Fibroblast of pulmonary artery (primary cell): ENCODE data around the gene CHAT.

Source experiments
- DNase-seq: peaks from one replicate; pipeline ENCODE4 v3.0.0-alpha.2; 2010; ENCODE audit warnings: low read depth
- H3K4me3 ChIP-seq: replicated peaks from 2 replicates; pipeline ENCODE4 v1.5.1; 2011; ENCODE audit warnings: low read depth, mild to moderate bottlenecking, control low read depth, low read length, moderate library complexity
- CTCF ChIP-seq: IDR thresholded peaks from 2 replicates; pipeline ENCODE4 v1.5.1; 2011; ENCODE audit warnings: mild to moderate bottlenecking, control low read depth, low read length, inconsistent platforms; ENCODE audit errors: missing control alignments

The CHAT gene

DNA sequence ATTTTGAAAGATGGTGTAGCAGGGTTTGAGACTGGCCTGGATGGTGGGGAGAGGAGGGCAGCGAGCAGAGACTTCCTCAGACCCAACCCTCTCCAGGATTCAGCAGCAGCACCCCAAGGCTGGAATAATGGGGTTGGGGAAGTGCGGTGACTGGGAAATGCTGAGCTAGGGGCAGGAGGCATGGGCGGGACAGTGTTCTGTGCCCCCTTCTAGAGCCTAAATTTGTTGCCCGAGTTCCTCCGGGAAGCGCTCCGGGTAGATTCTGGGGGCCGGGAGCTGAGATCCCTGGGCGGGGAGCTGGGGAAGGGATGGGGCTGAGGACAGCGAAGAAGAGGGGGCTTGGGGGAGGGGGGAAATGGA lies at the start of gene CHAT:
Gene CHAT (plus strand): TSS at position 156 of the 360 bp plus-strand sequence. CDS start 153 bp downstream, at position 309.
- no peak within 1 kb of the TSS for H3K4me3 ChIP-seq
- TF ChIP-seq CTCF, result no peak
- no peak for DNase-seq

DNA sequence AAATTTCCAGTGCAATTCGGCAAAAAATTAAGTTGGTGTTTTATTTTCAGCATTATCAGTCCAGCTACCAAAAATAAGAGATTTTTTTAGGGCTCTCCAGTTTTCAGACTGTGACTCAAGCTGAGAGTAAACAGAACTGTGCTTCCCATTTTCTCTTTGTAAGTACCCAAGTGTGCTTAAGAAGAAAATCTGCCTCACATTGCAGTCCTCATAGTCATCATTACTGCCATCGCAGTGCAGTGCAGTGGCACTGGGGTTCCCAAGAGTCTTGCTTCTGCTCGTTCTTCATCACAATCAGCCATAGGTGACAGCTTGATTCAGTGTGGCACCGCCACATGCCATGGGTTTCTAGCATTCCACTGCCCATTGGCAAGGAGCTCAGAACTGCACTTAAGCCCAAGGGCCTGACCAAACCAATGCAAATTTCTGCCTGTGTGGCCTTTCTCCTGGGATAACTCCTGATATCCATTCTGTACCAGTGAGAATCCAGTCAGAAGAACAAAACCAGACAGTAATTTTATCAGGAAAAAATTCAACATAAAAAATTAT lies 49.3 kb upstream of the CHAT start:
- TF ChIP-seq CTCF, result no peak
- DNase-seq, result no peak
- H3K4me3 ChIP-seq, result no peak overlapping the region

DNA sequence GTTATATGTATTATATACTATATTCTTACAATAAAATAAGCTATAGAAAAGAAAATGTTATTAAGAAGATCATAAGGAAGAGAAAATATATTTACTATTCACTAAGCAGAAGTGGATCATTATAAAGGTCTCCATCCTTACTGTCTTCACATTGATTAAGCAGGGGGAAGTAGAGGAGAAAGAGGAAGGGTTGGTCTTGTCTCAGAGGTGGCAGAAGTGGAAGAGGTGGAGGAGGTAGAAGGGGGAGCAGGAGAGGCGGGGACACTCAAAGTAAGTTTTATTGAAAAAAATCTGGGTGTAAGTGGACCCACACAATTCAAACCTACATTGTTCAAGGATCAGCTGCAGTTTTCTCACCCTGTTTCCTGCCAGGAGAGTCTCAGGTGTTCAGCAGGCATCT lies 46.0 kb upstream of the CHAT start:
- TF ChIP-seq CTCF, result no peak
- no peak for DNase-seq
- no peak overlapping the region for H3K4me3 ChIP-seq

DNA sequence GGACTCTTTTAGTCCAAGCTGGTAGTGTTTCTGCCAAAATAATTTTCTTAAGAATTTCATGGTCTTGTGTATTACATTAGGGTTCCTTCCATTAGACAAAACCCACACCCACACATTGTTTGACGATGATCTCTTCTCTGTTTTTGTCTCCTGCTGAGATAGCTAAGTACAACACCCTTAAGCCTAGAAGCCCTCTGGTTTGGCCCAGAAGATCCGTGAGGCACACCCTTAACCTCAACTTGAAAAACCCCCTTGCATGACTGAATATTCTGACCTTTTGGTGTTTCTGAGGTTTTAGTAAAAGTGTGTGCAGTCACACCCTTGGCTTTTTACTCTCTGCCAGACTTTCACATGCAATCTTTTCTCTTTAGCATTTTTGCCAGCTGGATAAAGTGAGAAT lies 45.6 kb upstream of the CHAT start:
- no peak overlapping the region for H3K4me3 ChIP-seq
- no peak for TF ChIP-seq CTCF
- DNase-seq, result peak; percentile 65

DNA sequence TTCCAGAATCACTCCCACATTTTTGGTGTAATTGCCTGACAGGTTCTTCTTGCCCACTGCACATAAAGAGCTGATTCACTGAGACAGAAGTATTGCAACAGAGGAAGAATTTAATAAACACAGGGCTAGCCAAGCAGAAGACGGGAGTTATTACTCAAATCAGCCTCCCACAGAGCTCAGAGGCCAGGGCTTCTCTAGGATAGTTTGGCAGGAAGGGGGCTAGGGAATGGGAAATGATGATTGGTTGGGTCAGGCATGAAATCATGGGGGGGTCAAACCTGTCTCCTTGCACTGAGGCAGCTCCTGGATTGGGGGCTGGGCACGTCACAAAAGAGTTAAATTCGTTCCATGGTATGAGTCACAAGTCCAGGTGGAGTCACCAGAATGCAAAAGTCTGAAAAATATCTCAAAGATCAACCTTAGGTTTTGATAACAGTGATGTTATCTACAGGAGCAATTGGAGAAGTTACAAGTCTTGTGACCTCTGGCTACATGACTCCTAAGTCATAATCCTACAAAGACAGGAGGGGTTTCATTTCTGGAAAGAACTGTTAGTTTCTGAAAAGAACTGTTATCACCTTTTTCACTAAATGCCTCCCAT lies 44.7 kb upstream of the CHAT start:
- peak; percentile 84 for DNase-seq
- no peak overlapping the region for H3K4me3 ChIP-seq
- no peak for TF ChIP-seq CTCF

DNA sequence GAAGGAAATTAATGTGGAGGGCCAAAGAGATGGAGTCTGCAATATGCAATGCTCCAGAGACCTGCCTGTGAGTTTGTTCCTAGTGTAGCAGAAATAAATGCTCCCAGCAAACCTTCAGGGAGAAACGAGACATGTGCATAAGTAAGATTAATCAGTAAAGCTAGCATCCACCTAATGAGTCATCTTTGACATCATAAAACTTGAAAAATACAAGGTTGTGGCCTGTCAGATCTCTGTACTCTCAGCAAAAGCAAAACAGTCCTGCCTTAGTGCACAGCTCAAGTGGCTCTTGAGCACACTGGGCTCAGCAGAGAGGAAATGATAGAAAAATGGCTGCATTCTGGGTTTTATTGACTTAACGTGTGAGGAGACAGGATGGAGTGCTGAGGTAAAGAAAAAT lies 42.4 kb upstream of the CHAT start:
- H3K4me3 ChIP-seq, result no peak overlapping the region
- peak; percentile 52 for DNase-seq
- no peak for TF ChIP-seq CTCF

DNA sequence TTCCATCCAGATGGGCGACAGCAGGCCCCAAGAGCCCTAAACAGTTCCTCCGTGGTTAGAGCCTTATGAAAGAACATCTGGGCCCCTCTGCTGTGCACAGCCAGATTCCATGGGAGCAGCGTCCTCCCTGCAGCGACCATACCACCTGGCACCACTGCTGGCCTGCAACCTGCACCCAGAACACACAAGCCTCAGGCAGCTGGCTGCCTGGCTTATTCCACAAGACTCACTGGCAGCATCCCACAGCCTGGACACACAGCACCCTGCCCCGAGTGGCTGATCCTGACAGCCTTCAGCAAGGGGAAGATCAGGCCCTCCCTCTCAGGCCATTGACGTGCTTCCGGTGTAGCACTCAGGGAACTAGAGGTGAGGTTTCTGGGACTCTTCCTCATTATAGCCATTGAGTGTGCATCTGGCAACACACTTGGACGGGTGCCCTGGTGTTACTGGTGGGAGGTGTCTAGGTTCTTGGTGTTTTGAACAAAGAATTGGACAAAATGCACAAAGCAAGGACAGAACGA lies 41.2 kb upstream of the CHAT start:
- H3K4me3 ChIP-seq, result no peak overlapping the region
- no peak for DNase-seq
- no peak for TF ChIP-seq CTCF
